HepG2 (cell line): ENCODE data around the gene AGTRAP. TPM values are rescaled to one million over a fixed set of nuclear protein-coding genes. Genes with fewer than 3 reads are reported as not detected.

Experiments used
- ATAC-seq: fragments of 200-7000 bp; cut with Tn5 transposase; 3 replicates; pipeline ENCODE4 v1.9.1; 2020; ENCODE audit warnings: mild to moderate bottlenecking, moderate library complexity
- BruUV-seq: library from RNA; stranded (reverse); fragments of 400-500 nt; replicated peaks from 2 replicates; lab custom pipeline; 2021; lab: Mats Ljungman, UMichigan
- CTCF ChIA-PET: fragments of 300-600 bp; formaldehyde crosslinking; extraction: SDS; loops from one replicate; lab custom pipeline; 2021; ENCODE audit warnings: low total read pairs, inconsistent platforms, low intra/inter-chr PET ratio; lab: Yijun Ruan, JAX
- POLR2A ChIA-PET: fragments of 350-600 bp; sonication (Branson Sonifier 250); formaldehyde crosslinking; loops from one replicate; lab custom pipeline; 2020; ENCODE audit warnings: antibody characterized with exemption, inconsistent platforms; lab: Yijun Ruan, JAX
- DNase-seq: peaks from one replicate; pipeline ENCODE4 v3.0.0-alpha.2; 2015; ENCODE audit warnings: low spot score
- FAIRE-seq: peaks from 3 replicates; lab custom pipeline; 2011; peaks lifted over from hg19 to GRCh38; lab: Jason Lieb, UNC
- H2AFZ ChIP-seq: one replicate; pipeline ENCODE4 v1.6.1; 2011; ENCODE audit warnings: low read length, inconsistent platforms
- H3K27ac ChIP-seq: fragments of 300-600 bp; 3 replicates; pipeline ENCODE4 v1.8.0; 2011; ENCODE audit warnings: mixed run types, mild to moderate bottlenecking, mixed read lengths, low read length, inconsistent platforms; ENCODE audit not compliant: insufficient read depth; ENCODE audit errors: extremely low read length
- H3K27me3 ChIP-seq, 2 experiments: fragments of 200-600 bp in 1 of 2; 2 replicates in 1 of 2; 3 replicates in 1 of 2; pipeline versions ENCODE4 v1.6.0 to v1.8.0; 2011; ENCODE audit warnings: low read length in 2 of 2, mild to moderate bottlenecking in 2 of 2, moderate library complexity in 2 of 2, inconsistent platforms in 1 of 2; ENCODE audit not compliant: insufficient read depth in 2 of 2, control insufficient read depth in 1 of 2
- H3K36me3 ChIP-seq, 2 experiments: fragments of 200-600 bp in 1 of 2; replicated peaks in 1 of 2; 2 replicates in 1 of 2; 3 replicates in 1 of 2; pipeline versions ENCODE4 v1.5.1 to v1.8.0; 2011; ENCODE audit warnings: low read length in 2 of 2, inconsistent platforms in 1 of 2; ENCODE audit not compliant: insufficient read depth in 2 of 2, control insufficient read depth in 1 of 2
- H3K4me1 ChIP-seq: 2 replicates; pipeline ENCODE4 v1.5.1; 2012; ENCODE audit warnings: low read length, inconsistent platforms; ENCODE audit not compliant: insufficient read depth
- H3K4me2 ChIP-seq: 2 replicates; pipeline ENCODE4 v1.6.0; 2011; ENCODE audit warnings: low read depth, low read length, inconsistent platforms
- H3K4me3 ChIP-seq, 3 experiments: fragments of 200-600 bp in 1 of 3; sonication (generic), shearing (Covaris generic) in 1 of 3; replicated peaks in 1 of 3; 2 replicates each; pipeline ENCODE4 v1.5.1; 2011 to 2016; ENCODE audit warnings: low read length in 3 of 3, inconsistent platforms in 2 of 3, low read depth in 2 of 3, mild to moderate bottlenecking in 2 of 3, control low read depth in 1 of 3, mixed read lengths in 1 of 3; ENCODE audit not compliant: insufficient read depth in 1 of 3
- H3K79me2 ChIP-seq: one replicate; pipeline ENCODE4 v1.6.1; 2011; ENCODE audit warnings: low read length, inconsistent platforms; ENCODE audit not compliant: insufficient read depth
- H3K9ac ChIP-seq: 2 replicates; pipeline ENCODE4 v1.6.0; 2011; ENCODE audit warnings: mild to moderate bottlenecking, low read depth, low read length, inconsistent platforms; ENCODE audit not compliant: insufficient read depth
- H3K9me3 ChIP-seq: 2 replicates; pipeline ENCODE4 v1.5.1; 2012; ENCODE audit warnings: mild to moderate bottlenecking, low read length
- H4K20me1 ChIP-seq: 2 replicates; pipeline ENCODE4 v1.6.0; 2011; ENCODE audit warnings: inconsistent platforms, mild to moderate bottlenecking, low read length, moderate library complexity; ENCODE audit not compliant: insufficient read depth
- ATF7-NPFF ChIP-seq: sonication (generic); formaldehyde crosslinking; IDR thresholded peaks from 2 replicates; pipeline ENCODE4 v1.8.1; 2023; ENCODE audit warnings: mild to moderate bottlenecking, low read depth, missing genetic modification reagents, moderate library complexity
- CBFB ChIP-seq: sonication (generic); formaldehyde crosslinking; IDR thresholded peaks from 2 replicates; pipeline ENCODE4 v1.4.0; 2020; ENCODE audit warnings: missing genetic modification reagents
- CBX2 ChIP-seq, 2 experiments: fragments of 200-600 bp in 1 of 2; sonication (generic); formaldehyde crosslinking in 1 of 2; IDR thresholded peaks; 2 replicates each; pipeline versions ENCODE4 v1.7.0 to v1.8.1; 2018 to 2022; ENCODE audit warnings: low read depth in 2 of 2, low read length in 1 of 2, mild to moderate bottlenecking in 1 of 2, missing genetic modification reagents in 1 of 2
- FOXA1 ChIP-seq, 2 experiments: fragments of 450-650 bp in 1 of 2; sonication (generic) in 1 of 2; formaldehyde crosslinking in 1 of 2; IDR thresholded peaks; 2 replicates each; pipeline versions ENCODE4 v1.4.0 to v1.6.1; 2016 to 2020; ENCODE audit warnings: missing genetic modification reagents in 1 of 2
- IRX3 ChIP-seq: sonication (generic); formaldehyde crosslinking; IDR thresholded peaks from 2 replicates; pipeline ENCODE4 v1.8.1; 2023; ENCODE audit warnings: mild to moderate bottlenecking, low read depth, missing genetic modification reagents, borderline replicate concordance
- MTA1 ChIP-seq: sonication (generic); formaldehyde crosslinking; IDR thresholded peaks from 2 replicates; pipeline ENCODE4 v1.4.0; 2020; ENCODE audit warnings: missing genetic modification reagents, mild to moderate bottlenecking, borderline replicate concordance
- NRL ChIP-seq: sonication (generic); formaldehyde crosslinking; IDR thresholded peaks from 2 replicates; pipeline ENCODE4 v1.5.0; 2020; ENCODE audit warnings: missing genetic modification reagents, mild to moderate bottlenecking, moderate library complexity, borderline replicate concordance
- PHF20 ChIP-seq: sonication (generic); formaldehyde crosslinking; IDR thresholded peaks from 2 replicates; pipeline ENCODE4 v1.5.0; 2020; ENCODE audit warnings: mild to moderate bottlenecking, missing genetic modification reagents
- POGZ ChIP-seq: sonication (generic); formaldehyde crosslinking; IDR thresholded peaks from 2 replicates; pipeline ENCODE4 v1.4.0; 2020; ENCODE audit warnings: mild to moderate bottlenecking, missing genetic modification reagents
- TAF1 ChIP-seq: sonication (generic); formaldehyde crosslinking; IDR thresholded peaks from 2 replicates; pipeline ENCODE4 v1.4.0; 2020; ENCODE audit warnings: missing genetic modification reagents
- THAP11 ChIP-seq: IDR thresholded peaks from 2 replicates; pipeline ENCODE4 v1.6.1; 2016; ENCODE audit warnings: missing biosample characterization, missing genetic modification reagents
- ZNF138 ChIP-seq: sonication (generic); formaldehyde crosslinking; IDR thresholded peaks from 2 replicates; pipeline ENCODE4 v1.5.0; 2020; ENCODE audit warnings: mild to moderate bottlenecking, low read depth, missing genetic modification reagents
- WGBS: methylation state at CpG from one replicate; pipeline ENCODE4 v1.1.6; 2017; ENCODE audit warnings: low lambda C conversion rate; 5-methylcytosine and 5-hydroxymethylcytosine counted together
- in situ Hi-C: cut with HindIII; loops from 2 replicates; pipeline ENCODE4 v1.10.0; 2017; ENCODE audit warnings: low pct_unique_long_range_greater_than_20kb; ENCODE audit not compliant: extremely low pct_ligation_motif_present
- intact Hi-C: fragments of 100-400 bp; cut with micrococcal nuclease; formaldehyde crosslinking; loops from one replicate; pipeline ENCODE4 v1.10.0; 2022; ENCODE audit not compliant: unreplicated experiment
- polyA plus RNA-seq, 8 experiments: library from polyadenylated mRNA; depleted of rRNA in 3 of 8; stranded (reverse) in 7 of 8; unstranded in 1 of 8; fragments of >200 nt; fragmentation: Illumina TruSeq in 4 of 8; extraction: Trizol in 4 of 8; gene quantifications; 2 replicates each; pipeline versions ENCODE4 v1.2.1 to v1.2.3, GENCODE V29; 2011 to 2016; ENCODE audit warnings: low read depth in 4 of 8, missing spikeins in 1 of 8, mixed read lengths in 1 of 8; ENCODE audit not compliant: insufficient read depth in 1 of 8
- total RNA-seq, 5 experiments: library from RNA; depleted of rRNA; stranded (reverse); fragments of >200 nt; fragmentation: Illumina TruSeq; extraction: Trizol; gene quantifications; 2 replicates each; pipeline ENCODE4 v1.2.3, GENCODE V29; 2016; ENCODE audit warnings: low read depth in 1 of 5
- TF ChIP-seq, protein P1 (sequence below): sonication (generic); formaldehyde crosslinking; IDR thresholded peaks from 2 replicates; pipeline ENCODE4 v1.9.0; 2021; ENCODE audit warnings: missing genetic modification reagents, borderline replicate concordance
- TF ChIP-seq, protein P2 (sequence below): sonication (generic); formaldehyde crosslinking; IDR thresholded peaks from 2 replicates; pipeline ENCODE4 v1.8.1; 2023; ENCODE audit warnings: missing genetic modification reagents, inconsistent platforms, borderline replicate concordance

Gene AGTRAP
- total and polyA plus RNA-seq, 2 of the 13 experiments (the other 11 are each of a cell fraction or from before 2014, with no cell fraction given), result 28.3 to 32.0 TPM

DNA sequence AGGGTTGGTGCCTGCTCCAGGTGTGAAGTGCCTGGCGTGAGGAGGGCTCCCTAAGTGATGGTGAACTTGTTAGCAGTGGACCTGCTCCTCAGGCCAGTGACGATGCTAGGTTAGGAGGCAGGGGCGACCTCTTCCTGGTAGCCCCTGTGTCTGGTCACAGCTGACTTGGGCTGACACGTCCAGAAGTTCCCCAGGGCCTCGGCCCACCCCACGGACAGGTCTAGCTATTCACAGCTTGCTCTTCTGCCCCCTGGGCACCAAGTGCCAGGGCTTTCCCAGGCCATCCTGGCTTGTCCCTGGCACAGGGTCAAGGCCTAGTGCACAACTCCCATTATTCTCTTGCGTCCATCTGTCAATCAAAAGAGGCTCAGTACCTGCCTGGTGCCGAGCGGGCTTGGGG is 15.2 kb downstream of the AGTRAP start:
- no peaks in the 10 kb centered on the region for H3K27me3 ChIP-seq
- H3K4me3 ChIP-seq, result no peak overlapping the region
- H3K27ac ChIP-seq, result no peak overlapping the region
- POLR2A ChIA-PET, result no interaction called here
- no peak for FAIRE-seq
- no peak for TF ChIP-seq ZNF138 (CRISPR knock-in tag)
- no peak for TF ChIP-seq TAF1 (CRISPR knock-in tag)
- TF ChIP-seq ATF7-NPFF (CRISPR knock-in tag), result no peak
- no peak for TF ChIP-seq CBFB (CRISPR knock-in tag)
- no peak for TF ChIP-seq NRL (CRISPR knock-in tag)
- peaks cover 1 to 4% of the 10 kb centered on the region in 2 experiments; a peak in 2 of 5 replicates for H3K36me3 ChIP-seq
- BruUV-seq, result no TSS peak
- DNase-seq, result no peak
- intact Hi-C loops (no loop called here), in situ Hi-C loops (loop anchor here (10.0 kb wide), 1 partner anchor 56 kb away; the partner anchor contains the start of gene DRAXIN)
- CTCF ChIA-PET, result no interaction called here
- peaks cover 10% of the 10 kb centered on the region; the same call in 1 of the 2 replicates for H3K4me1 ChIP-seq
- ATAC-seq, result no peak
- no peaks in the 10 kb centered on the region for H4K20me1 ChIP-seq
- H3K9ac ChIP-seq, result no peak overlapping the region
- no peaks in the 10 kb centered on the region for H3K9me3 ChIP-seq
- no peaks in the 10 kb centered on the region for H3K79me2 ChIP-seq
- H2AFZ ChIP-seq, result no peak overlapping the region
- 84% methylated on average over 6 of the region's 9 CpGs for WGBS
- H3K4me2 ChIP-seq, result no peak overlapping the region

GRCh38 chr1:11752359-11753088 is 16.6 kb downstream of the AGTRAP start:
- ATAC-seq, result no peak
- Histone ChIP-seq H3K4me2 (no peak overlapping the region), H3K27me3 (no peaks in the 10 kb centered on the region), H2AFZ (no peak overlapping the region), H3K27ac (no peak overlapping the region), H3K36me3 (peaks cover 0 to 4% of the 10 kb centered on the region in 2 experiments; a peak in 1 of 5 replicates), H3K9ac (no peak overlapping the region), H3K79me2 (no peaks in the 10 kb centered on the region), H4K20me1 (no peaks in the 10 kb centered on the region), H3K9me3 (no peaks in the 10 kb centered on the region), H3K4me3 (no peak overlapping the region), H3K4me1 (peaks cover 10% of the 10 kb centered on the region; the same call in 1 of the 2 replicates)
- DNase-seq, result no peak
- 53% methylated on average over 13 of the region's 17 CpGs for WGBS
- intact Hi-C loops, result no loop called here
- TF ChIP-seq FOXA1 (IDR thresholded peaks at IDR 0.05) (no peak), FOXA1 (CRISPR knock-in tag; IDR thresholded peaks at IDR 0.05) (no peak), IRX3 (CRISPR knock-in tag) (no peak), THAP11 (no peak), PHF20 (CRISPR knock-in tag) (no peak), POGZ (CRISPR knock-in tag) (no peak), CBX2 (IDR thresholded peaks at IDR 0.05; ENCODE audit: low read depth, low read length) (no peak), CBX2 (CRISPR knock-in tag; IDR thresholded peaks at IDR 0.05; ENCODE audit: low read depth) (no peak), MTA1 (CRISPR knock-in tag) (no peak)
- TF ChIP-seq, protein P1, sequence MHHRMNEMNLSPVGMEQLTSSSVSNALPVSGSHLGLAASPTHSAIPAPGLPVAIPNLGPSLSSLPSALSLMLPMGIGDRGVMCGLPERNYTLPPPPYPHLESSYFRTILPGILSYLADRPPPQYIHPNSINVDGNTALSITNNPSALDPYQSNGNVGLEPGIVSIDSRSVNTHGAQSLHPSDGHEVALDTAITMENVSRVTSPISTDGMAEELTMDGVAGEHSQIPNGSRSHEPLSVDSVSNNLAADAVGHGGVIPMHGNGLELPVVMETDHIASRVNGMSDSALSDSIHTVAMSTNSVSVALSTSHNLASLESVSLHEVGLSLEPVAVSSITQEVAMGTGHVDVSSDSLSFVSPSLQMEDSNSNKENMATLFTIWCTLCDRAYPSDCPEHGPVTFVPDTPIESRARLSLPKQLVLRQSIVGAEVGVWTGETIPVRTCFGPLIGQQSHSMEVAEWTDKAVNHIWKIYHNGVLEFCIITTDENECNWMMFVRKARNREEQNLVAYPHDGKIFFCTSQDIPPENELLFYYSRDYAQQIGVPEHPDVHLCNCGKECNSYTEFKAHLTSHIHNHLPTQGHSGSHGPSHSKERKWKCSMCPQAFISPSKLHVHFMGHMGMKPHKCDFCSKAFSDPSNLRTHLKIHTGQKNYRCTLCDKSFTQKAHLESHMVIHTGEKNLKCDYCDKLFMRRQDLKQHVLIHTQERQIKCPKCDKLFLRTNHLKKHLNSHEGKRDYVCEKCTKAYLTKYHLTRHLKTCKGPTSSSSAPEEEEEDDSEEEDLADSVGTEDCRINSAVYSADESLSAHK (CRISPR knock-in tag), result no peak
- TF ChIP-seq, protein P2, sequence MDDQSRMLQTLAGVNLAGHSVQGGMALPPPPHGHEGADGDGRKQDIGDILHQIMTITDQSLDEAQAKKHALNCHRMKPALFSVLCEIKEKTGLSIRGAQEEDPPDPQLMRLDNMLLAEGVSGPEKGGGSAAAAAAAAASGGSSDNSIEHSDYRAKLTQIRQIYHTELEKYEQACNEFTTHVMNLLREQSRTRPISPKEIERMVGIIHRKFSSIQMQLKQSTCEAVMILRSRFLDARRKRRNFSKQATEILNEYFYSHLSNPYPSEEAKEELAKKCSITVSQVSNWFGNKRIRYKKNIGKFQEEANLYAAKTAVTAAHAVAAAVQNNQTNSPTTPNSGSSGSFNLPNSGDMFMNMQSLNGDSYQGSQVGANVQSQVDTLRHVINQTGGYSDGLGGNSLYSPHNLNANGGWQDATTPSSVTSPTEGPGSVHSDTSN (CRISPR knock-in tag), result no peak
- in situ Hi-C loops, result loop anchor here (10.0 kb wide), 1 partner anchor 58 kb away; the partner anchor contains the start of gene DRAXIN
- no peak for FAIRE-seq
- CTCF ChIA-PET, result no interaction called here
- BruUV-seq, result no TSS peak
- POLR2A ChIA-PET, result no interaction called here
